Measurements from ENCODE around the gene SUFU. TPM values are rescaled to one million over a fixed set of nuclear protein-coding genes. Genes with fewer than 3 reads are reported as not detected.

Gene SUFU
- total and polyA plus RNA-seq, 4 donors, result 3.5 to 14.8 (median 9.8) TPM

GRCh38 chr10:102641402-102641801 is 137.6 kb downstream of the SUFU start:
- Histone ChIP-seq H3K9me3 (ENCODE audit: control insufficient read depth in 4 of 4, insufficient read depth in 3 of 4, low read length in 3 of 4) (no peaks in the 10 kb centered on the region), H3K9ac (ENCODE audit: insufficient read depth in 1 of 2, low read length in 2 of 2) (peak overlapping the region; percentile 67 to 95), H3K4me3 (no peak overlapping the region), H3K27ac (ENCODE audit: low read depth in 1 of 2, low read length in 1 of 2) (peak overlapping the region; percentile 17 to 87), H3K36me3 (ENCODE audit: control insufficient read depth in 4 of 4, insufficient read depth in 4 of 4, low read length in 4 of 4) (no peaks in the 10 kb centered on the region), H3K27me3 (ENCODE audit: control insufficient read depth in 3 of 3, insufficient read depth in 3 of 3, low read length in 2 of 3) (no peaks in the 10 kb centered on the region), H3K4me1 (ENCODE audit: control insufficient read depth in 5 of 5, insufficient read depth in 5 of 5, low read length in 5 of 5) (peaks cover 0 to 12% (median 0%) of the 10 kb centered on the region in 5 donors)
- no peak for TF ChIP-seq CTCF (IDR thresholded peaks at IDR 0.05; ENCODE audit: control extremely low read depth, extremely low read depth)
- DNase-seq (no peak), ATAC-seq (ENCODE audit: insufficient read depth, low FRiP score) (no peak)
- WGBS, 2 donors, result 21 to 50% methylated on average over 7 of the region's 7 CpGs

- no peaks in the 10 kb centered on the region for H3K9me3 ChIP-seq (ENCODE audit: control insufficient read depth in 4 of 4, insufficient read depth in 3 of 4, low read length in 3 of 4)
- H3K4me3 ChIP-seq, result peak overlapping the region; percentile 54
- 0 to 1% methylated on average over 51 to 77 of the region's 77 CpGs for WGBS, 2 donors
- DNase-seq (peak; percentile 99), ATAC-seq (ENCODE audit: insufficient read depth, low FRiP score) (peak; percentile 60)
- no peak for TF ChIP-seq CTCF (IDR thresholded peaks at IDR 0.05; ENCODE audit: control extremely low read depth, extremely low read depth)
- H3K27me3 ChIP-seq (ENCODE audit: control insufficient read depth in 3 of 3, insufficient read depth in 3 of 3, low read length in 2 of 3), result no peaks in the 10 kb centered on the region
- H3K36me3 ChIP-seq (ENCODE audit: control insufficient read depth in 4 of 4, insufficient read depth in 4 of 4, low read length in 4 of 4), result no peaks in the 10 kb centered on the region
- H3K27ac ChIP-seq (ENCODE audit: low read depth in 1 of 2, low read length in 1 of 2), result peak overlapping the region; percentile 98 to 100
- peak overlapping the region; percentile 67 to 95 for H3K9ac ChIP-seq (ENCODE audit: insufficient read depth in 1 of 2, low read length in 2 of 2)
- peaks cover 0 to 19% (median 6%) of the 10 kb centered on the region in 5 donors for H3K4me1 ChIP-seq (ENCODE audit: control insufficient read depth in 5 of 5, insufficient read depth in 5 of 5, low read length in 5 of 5)
Observed at GRCh38 chr10:102641880-102642735, 138.3 kb downstream of the SUFU start.

- no peaks in the 10 kb centered on the region for H3K9me3 ChIP-seq (ENCODE audit: control insufficient read depth in 4 of 4, insufficient read depth in 3 of 4, low read length in 3 of 4)
- peak; percentile 85 to 95 (median 94) for DNase-seq
- peaks cover 0 to 4% (median 0%) of the 10 kb centered on the region in 4 donors for H3K36me3 ChIP-seq (ENCODE audit: control insufficient read depth in 4 of 4, insufficient read depth in 4 of 4, low read length in 4 of 4)
- peak overlapping the region; percentile 65 to 73 for H3K9ac ChIP-seq (ENCODE audit: insufficient read depth in 1 of 2, low read length in 2 of 2)
- peak overlapping the region; percentile 63 for H3K4me3 ChIP-seq
- no peaks in the 10 kb centered on the region for H3K27me3 ChIP-seq (ENCODE audit: control insufficient read depth in 3 of 3, insufficient read depth in 3 of 3, low read length in 2 of 3)
- H3K4me1 ChIP-seq (ENCODE audit: control insufficient read depth in 5 of 5, insufficient read depth in 5 of 5, low read length in 5 of 5), result peaks cover 7 to 26% (median 12%) of the 10 kb centered on the region in 5 donors
- 1% methylated on average over 39 to 45 of the region's 45 CpGs for WGBS, 2 donors
- no peak for ATAC-seq (ENCODE audit: insufficient read depth, low FRiP score)
- peak overlapping the region; percentile 98 to 100 for H3K27ac ChIP-seq (ENCODE audit: low read depth in 1 of 2, low read length in 1 of 2)
- TF ChIP-seq CTCF (IDR thresholded peaks at IDR 0.05; ENCODE audit: control extremely low read depth, extremely low read depth), result no peak
Observed at GRCh38 chr10:102642736-102643335, 139.1 kb downstream of the SUFU start.

Measured in lung (tissue), 12 donors.